ENCODE data around the gene UBAP2.
"Not testable (repeated sequence)": the region's sequence is repeated elsewhere in the genome, so short reads cannot be mapped to it uniquely, and the experiment has no call there.

Gene UBAP2

DNA sequence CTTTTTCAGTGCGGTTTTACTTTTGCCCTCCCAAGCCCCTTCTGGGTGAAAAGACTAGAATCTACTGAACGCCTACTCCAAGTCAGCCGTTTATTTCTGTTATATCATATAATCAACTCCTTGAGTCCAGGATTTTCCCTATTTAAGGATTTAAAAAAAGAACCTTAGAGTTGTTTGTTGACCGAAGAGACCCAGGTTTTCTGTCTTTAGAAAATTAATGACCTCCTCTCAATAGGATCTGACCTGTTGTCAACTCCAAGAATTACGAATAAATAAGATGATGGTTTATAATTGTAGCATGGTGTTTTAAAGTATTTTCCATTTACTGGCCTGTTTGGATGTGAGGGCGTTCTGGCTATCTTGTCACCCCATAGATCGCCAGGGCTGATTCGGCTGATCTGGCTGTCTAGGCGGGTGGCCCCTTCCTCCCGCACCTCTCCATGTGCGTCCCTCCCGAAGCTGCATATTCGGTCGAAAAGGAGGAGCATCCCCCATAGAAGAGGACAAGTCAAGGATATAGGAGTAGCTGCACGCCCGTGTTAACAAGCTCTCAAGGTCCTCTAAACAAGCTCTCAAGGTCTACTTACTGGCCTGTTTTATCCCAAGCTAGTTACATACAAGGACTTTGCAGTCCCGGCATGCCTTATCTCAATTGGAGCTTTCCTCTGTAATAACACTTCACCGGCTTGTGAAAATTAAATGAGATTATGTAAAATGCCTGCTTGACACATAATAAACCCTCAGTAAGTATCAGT, 1.1 kb upstream of the UBAP2 start:
- no peak for DNase-seq (ENCODE audit: low read depth in 2 of 2)

DNA sequence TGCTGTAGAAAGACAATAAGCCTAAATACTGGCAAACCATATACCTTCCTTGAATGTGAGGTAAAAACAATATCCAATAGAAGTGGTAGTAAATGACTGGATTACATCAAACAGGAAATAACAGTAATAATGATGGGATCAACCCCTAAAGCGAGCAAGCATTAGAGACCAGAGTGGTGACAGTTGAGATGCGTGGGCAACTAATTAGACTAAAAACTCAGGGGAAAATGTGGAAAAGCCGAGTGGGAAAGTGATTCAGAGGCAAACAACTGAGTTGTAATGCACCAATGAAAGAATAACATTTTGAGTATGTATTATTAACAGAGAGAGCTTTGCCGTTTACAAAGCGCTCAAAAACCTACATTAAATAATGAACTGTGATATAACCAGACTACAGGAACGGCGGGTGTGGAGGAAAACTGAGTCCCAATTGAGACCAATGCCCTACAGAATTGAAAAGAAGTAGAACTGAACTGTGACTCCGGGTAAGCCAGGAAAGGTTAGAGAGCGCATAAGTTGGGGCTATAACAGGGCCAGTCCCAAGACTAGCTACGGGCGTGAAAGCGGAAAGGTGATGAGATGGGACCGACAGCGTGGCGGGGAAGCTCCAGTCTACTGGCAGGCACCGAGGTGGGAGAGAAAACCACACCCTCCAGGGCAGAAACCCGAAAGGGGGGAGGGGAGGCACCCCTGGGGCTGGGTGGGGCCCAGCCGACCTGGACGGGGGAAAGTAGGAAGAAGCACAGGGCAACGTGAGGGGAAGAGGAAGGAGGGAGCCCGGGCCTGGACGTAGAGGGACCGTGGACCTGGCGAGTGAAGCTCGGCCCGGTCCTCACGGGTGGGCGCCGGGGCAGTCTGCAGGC, 592 bp downstream of the UBAP2 start:
- DNase-seq (ENCODE audit: low read depth in 2 of 2), result no peak

DNA sequence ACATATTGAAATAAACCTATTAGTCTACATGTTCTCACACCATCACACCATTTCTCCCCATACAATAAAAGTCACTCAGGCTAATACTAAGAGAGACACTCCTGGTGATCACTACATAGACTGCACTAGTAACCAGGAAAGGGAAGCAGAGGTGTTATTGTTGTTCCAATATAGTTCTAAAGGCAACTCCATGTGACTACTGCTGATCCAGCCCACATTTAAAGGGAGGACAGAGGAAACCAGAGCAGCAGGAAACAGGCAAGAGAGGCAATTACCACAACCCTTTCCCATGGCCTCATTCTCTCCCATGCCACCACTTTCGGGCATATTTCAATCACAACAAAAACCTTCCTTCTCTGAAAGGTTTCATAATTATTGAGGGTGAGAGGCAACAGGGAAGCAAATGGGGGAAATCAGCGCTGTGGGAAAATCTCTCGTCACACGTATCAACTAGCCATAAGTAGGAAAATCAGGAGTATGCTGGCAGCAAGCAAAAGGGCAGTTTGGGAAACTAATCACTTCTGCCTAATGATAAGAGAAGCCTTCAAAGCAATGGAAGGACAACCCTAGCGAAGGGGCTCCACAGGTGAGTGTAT, 1.8 kb downstream of the UBAP2 start:
- no peak for DNase-seq (ENCODE audit: low read depth in 2 of 2)

DNA sequence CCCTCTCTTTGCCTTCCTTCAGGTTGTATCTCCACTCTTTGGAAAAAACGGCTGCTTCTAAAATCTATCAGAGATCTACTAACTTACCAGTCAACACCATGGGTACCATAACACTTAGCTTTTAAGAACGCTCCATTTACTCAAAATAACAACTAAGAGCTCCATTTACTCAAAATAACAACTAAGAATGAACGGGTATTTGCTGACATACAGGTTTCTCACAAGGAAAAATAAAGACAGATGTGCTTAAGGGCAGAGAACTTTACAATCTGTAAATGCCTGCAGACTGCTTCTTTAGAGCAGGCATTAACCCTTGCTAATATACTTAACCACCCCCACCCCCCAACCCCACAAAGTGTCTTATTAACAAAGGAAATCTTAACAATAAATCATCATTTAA, 2.8 kb downstream of the UBAP2 start:
- DNase-seq (ENCODE audit: low read depth in 2 of 2), result no peak

DNA sequence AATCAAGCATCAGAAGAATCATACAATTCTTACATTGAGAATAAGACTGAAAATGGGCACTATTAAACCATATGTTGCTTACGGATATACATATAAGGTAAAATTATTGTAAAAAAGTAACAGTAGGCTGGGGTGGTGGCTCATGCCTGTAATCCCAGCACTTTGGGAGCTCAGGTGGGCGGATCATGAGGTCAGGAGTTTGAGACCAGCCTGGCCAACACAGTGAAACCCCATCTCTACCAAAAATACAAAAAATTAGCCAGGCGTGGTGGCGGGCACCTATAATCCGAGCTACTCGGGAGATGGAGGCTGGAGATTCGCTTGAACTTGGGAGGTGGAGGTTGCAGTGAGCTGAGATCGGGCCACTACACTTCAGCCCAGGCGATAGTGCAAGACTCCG, 6.6 kb downstream of the UBAP2 start:
- not testable (repeated sequence) for DNase-seq (ENCODE audit: low read depth in 2 of 2)

DNA sequence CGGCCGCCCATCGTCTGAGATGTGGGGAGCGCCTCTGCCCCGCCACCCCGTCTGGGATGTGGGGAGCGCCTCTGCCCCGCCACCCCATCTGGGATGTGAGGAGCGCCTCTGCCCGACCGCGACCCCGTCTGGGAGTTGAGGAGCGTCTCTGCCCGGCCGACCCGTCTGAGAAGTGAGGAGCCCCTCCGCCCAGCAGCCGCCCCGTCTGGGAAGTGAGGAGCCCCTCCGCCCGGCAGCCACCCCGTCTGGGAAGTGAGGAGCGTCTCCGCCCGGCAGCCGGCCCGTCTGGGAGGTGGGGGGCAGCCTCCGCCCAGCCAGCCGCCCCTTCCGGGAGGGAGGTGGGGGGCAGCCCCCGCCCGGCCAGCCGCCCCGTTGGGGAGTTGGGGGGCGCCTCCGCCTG, 9.8 kb downstream of the UBAP2 start:
- DNase-seq (ENCODE audit: low read depth in 2 of 2), result not testable (repeated sequence)

DNA sequence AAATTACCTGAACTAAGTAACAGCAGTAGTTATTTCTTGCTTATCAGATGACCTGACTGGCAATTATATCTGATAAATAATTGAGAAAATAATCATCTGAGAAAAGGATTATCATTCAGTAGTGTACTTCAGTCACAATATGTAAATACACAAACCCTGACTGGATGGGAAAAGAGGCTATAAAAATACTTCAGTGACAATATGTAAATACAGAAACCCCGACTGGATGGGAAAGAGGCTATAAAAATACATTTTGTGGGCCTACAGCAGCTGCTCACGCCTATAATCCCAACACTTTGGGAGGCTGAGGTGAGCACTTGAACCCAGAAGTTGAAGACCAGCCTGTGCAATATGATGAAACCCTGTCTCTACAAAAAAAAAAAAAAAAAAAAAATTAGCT, 11.1 kb downstream of the UBAP2 start:
- no peak for DNase-seq (ENCODE audit: low read depth in 2 of 2)

DNA sequence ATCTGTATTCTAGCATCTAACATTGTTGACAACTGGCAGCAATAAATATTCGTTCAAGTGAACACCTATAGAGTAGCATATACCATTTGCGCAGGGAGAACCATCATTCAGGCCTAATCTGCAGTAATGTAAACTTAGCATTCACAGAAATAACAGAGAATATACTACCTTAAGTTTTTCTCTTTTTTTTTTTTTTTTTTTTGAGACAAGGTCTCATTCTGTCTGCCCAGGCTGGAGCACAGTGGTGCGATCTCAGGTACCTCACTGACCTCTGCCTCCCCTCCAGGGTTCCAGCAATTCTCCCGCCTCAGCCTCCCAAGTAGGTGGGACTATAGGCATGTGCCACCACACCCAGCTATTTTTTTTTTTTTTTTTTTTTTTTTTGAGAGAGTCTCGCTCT, 12.1 kb downstream of the UBAP2 start:
- no peak for DNase-seq (ENCODE audit: low read depth in 2 of 2)

DNA sequence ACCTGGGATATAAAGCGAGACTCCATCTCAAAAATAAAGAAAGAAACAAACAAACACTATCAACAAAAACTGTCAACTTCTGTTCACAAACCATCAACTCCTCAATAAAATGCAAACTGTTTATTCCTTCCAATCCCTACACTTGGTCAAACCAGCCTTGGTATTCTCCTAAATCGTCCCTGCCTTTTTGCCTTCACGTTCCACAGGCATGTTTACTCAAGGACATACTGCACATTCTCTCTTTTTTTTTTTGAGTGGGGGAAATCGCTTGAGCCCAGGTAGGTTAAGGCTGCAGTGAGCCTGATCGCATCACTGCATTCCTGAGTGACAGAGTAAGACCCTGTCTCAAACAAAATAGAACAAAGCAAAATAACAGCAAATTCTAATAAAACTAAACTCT, 13.0 kb downstream of the UBAP2 start:
- DNase-seq (ENCODE audit: low read depth in 2 of 2), result no peak

DNA sequence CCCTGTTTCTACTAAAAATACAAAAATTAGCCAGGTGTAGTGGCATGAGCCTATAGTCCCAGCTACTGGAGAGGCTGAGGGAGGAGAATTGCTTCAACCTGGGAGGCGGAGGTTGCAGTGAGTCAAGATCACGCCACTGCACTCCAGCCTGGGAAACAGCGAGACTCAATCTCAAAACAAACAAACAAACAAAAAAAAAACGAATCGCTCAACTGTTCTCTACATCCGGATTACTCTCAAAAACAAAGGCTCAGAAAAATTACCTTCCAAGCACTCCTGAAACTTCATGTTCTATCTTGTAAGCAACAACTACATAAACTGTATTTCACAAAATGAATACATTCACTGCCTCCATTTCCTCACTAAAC, 14.0 kb downstream of the UBAP2 start:
- DNase-seq (ENCODE audit: low read depth in 2 of 2), result no peak

DNA sequence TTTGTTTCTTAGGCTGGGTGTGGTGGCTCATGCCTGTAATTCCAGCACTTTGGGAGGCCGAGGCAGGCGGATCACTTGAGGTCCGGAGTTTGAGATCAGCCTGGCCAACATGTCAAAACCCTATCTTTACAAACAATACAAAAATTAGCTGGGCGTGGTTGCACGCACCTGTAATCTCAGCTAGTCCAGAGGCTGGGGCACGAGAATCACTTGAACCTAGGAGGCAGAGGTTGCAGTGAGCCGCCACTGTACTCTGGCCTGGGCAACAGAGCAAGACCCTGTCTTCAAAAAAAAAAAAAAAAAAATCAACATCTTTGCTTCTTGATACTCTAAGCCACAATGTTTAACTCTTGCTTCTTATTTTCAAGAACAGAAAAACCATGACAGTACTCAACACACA, 16.1 kb downstream of the UBAP2 start:
- no peak for DNase-seq (ENCODE audit: low read depth in 2 of 2)

DNA sequence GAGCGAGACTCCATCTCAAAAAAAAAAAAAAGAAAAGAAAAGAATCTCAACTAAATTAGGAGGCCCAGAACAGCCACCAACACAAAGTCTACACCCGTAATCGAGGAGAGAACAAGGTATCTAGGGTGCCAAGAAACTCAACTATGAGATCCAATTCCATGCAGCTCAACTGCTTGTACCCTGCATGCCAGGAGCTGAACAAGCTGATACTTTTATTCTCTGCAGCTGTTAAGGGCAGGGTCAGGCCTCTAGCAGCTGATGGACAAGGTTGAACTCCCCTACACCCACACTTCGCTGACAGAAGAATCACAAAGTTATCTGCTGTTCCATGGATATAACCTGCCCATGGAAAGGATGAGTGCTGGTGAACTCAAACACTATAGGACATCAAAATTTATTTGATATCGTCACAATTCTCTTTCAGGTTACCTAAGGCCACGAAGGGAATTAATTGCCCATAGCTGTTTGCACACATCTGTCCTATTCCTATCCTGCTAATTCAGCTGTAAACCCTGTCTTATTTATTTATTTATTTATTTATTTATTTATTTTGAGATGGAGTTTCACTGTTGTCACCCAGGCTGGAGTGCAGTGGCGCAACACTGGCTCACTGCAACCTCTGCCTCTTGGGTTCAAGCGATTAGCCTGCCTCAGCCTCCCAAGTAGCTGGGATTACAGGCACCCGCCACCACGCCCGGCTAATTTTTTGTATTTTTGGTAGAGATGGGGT, 20.7 kb downstream of the UBAP2 start:
- DNase-seq (ENCODE audit: low read depth in 2 of 2), result no peak

DNA sequence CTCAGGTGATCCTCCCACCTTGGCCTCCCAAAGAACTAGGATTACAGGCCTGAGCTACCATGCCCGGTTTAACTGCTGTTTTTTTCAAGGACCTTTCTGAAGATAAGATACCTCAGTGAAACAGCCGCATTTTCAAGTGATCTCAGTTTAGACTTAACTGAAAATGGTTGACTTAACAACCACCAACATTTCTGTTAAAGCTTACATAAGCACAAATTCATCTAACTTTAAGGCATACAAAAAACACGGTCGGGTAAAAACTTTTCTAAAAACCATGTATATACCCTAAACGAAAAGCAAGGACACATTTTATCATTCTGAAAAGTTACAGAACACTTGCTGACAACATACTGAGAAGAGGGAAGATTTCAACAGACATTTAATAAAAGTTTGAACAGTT, 22.9 kb downstream of the UBAP2 start:
- DNase-seq (ENCODE audit: low read depth in 2 of 2), result no peak

DNA sequence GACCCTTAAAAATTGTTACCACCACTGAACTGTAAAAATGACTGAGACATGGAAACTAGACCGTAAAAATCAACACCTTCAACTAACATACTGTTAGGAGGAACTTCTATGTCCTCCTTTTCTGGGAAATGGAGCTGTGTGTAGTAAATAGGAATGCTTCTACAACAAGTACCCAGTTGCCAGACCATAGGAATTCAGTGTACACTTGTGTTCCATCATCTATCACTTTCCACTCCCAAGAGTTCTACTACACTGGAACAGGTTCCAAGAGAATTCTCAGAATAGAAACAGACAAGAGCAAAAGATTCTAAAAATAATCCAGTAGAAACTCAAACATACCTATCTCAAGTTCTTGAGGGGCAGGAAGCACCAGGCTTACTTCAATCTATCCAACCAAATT, 23.6 kb downstream of the UBAP2 start:
- DNase-seq (ENCODE audit: low read depth in 2 of 2), result no peak

DNA sequence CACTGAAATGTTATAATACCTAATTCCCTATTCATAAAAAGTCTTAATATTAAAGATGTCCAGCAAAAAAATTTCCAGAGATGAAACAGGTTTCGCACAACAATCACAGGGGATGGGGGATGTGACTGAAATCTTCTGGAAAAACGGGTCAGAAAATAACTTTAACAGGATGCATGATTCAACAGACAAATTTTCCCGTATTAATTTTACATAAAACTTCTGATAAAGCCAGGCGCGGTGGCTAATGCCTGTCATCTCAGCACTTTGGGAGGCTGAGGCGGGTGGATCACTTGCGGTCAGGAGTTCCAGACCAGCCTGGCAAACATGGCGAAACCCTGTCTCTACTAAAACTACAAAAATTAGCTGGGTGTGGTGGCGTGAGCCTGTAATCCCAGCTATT, 24.2 kb downstream of the UBAP2 start:
- DNase-seq (ENCODE audit: low read depth in 2 of 2), result not testable (repeated sequence)

DNA sequence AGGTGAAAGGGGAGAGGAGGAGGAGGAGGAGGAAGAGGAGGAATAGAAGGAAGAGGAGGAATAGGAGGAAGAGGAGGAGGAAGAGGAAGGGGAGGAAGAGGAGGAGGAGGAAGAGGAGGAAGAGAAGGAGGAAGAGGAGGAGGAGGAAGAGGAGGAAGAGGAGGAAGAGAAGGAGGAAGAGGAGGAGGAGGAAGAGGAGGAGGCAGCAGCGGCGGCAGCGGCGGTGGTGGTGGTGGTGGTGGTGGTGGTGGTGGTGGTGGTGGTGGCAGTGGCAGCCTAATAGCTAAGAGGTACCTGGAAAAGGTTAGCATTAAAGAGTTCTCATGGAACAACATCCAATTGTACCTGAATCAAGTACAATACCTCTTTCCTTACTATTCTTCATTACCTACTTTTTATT, 32.5 kb downstream of the UBAP2 start:
- DNase-seq (ENCODE audit: low read depth in 2 of 2), result no peak

DNA sequence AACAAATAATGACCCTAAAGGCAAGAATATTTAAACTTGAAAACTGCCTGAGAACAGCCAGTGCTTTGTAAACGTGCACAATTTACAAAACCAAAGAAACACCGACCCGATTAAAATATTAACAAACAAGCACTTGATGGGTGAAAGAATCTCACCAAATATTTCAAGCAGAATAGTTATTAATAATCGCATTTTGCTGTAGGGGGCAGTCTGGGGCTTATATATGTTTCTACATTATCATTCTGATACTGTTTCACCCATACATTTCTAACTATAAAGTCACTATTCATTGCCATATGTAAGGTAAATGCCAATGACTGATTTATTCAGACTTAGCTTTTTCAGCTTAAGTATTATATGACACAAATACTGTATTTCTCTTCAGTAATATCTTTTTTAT, 37.7 kb downstream of the UBAP2 start:
- no peak for DNase-seq (ENCODE audit: low read depth in 2 of 2)

DNA sequence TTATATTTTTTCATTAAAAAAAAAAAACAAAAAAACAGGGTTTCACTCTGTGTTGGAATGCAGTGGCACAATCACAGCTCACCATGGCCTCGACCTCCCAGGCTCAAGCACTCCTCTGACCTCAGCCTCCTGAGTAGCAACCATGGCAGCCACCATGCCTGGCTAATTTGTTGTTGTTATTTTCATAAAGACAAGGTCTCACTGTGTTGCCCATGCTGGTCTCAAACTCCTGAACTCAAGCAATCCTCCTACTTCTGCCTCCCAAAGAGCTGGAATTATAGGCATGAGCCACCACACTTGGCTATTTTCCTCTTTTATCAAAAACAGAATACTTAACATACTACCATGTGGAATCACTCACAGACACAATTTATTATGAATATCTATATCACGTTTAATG, 46.7 kb downstream of the UBAP2 start:
- no peak for DNase-seq (ENCODE audit: low read depth in 2 of 2)

DNA sequence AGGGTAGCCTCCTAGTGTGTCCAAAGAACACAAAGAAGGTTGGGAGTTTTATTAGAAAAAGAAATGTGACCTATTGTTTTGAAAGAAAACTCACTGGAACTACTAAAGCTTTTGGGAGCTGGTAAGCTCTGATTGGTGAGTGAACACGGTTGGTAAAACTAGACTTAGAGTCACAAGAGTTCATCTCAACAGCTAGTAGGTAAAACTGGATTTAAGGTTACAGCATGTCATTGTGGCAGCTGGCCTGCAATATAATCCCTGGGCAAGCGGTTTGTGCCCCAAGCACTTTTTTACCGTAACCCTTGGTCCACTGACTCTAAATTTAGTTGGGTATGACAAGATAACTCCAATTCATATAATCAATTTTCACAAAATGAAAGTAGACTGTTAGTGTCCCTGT, 47.4 kb downstream of the UBAP2 start:
- no peak for DNase-seq (ENCODE audit: low read depth in 2 of 2)

DNA sequence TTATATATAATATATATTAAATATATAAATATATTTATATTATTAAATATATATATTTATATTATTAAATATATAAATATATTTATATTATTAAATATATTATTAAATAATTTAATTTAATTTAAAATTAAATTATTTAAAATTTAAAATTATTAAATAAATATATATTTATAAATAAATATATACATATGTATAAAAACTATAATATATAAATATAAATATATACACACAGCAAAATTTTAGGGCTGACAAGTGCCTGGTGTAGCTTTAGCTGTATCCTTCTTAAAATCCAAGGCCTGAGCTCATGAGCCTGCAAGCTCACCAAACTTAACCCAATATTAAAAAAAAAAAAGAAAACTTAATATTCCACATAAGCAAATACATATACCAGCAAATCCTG, 53.2 kb downstream of the UBAP2 start:
- DNase-seq (ENCODE audit: low read depth in 2 of 2), result no peak

DNA sequence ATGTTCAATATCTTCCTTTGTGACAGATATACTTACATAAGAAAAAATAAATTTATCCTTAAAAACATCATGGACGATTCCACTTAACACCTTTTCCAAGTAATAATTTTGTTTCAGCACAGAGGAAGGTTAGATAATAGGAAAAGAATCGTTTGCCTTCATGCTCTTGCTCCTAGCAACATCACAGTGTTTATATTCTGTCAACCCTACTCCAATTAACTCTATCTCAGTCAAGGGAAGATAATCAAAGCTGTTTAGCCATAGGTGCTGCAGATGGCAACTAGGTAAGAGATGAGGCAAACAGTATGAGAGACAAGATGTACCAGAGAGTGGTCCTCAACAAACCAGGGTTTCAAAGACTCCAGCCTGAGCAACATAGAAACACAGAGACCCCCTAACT, 55.6 kb downstream of the UBAP2 start:
- no peak for DNase-seq (ENCODE audit: low read depth in 2 of 2)

DNA sequence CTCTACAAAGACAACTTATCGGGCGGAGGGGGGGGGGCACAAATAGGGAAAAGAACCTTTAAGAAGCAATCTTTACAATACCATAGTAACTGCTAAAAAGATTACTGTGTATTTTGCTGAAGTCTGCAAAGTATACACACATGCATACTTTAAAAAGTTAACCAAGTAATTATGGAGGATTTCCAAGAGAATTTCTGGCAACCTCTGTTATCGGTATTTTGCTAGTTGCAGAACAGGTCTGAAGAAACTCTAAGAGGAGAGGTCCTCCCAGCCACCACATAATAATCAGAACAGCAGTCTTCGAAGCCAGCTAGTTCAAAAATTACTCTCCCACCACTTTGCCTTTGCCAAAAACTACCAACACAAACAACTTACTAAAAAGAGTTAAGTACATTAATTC, 56.1 kb downstream of the UBAP2 start:
- DNase-seq (ENCODE audit: low read depth in 2 of 2), result no peak
